ENCODE measurements around the gene ATRN.

ATRN gene

GRCh38 chr20:3658019-3658715 is 187.3 kb downstream of the ATRN start:
- TF ChIP-seq CTCF (IDR thresholded peaks at IDR 0.05; ENCODE audit: insufficient read depth, missing control alignments) = no peak
- no peak for FAIRE-seq
- DNase-seq (ENCODE audit: insufficient read length, low spot score) = no peak

- no peak for FAIRE-seq
- DNase-seq (ENCODE audit: insufficient read length, low spot score) = no peak
- no peak for TF ChIP-seq CTCF (IDR thresholded peaks at IDR 0.05; ENCODE audit: insufficient read depth, missing control alignments)
These were observed 188.1 kb downstream of the ATRN start for GRCh38 chr20:3658716-3659491.

- FAIRE-seq (no peak), DNase-seq (ENCODE audit: insufficient read length, low spot score) (no peak)
- no peak for TF ChIP-seq CTCF (IDR thresholded peaks at IDR 0.05; ENCODE audit: insufficient read depth, missing control alignments)
These were observed 188.9 kb downstream of the ATRN start for GRCh38 chr20:3659492-3660261.

- no peak for FAIRE-seq
- TF ChIP-seq CTCF (IDR thresholded peaks at IDR 0.05; ENCODE audit: insufficient read depth, missing control alignments) = no peak
- no peak for DNase-seq (ENCODE audit: insufficient read length, low spot score)
These were observed 189.6 kb downstream of the ATRN start for GRCh38 chr20:3660262-3661059.

- DNase-seq (ENCODE audit: insufficient read length, low spot score) (no peak), FAIRE-seq (no peak)
- no peak for TF ChIP-seq CTCF (IDR thresholded peaks at IDR 0.05; ENCODE audit: insufficient read depth, missing control alignments)
These were observed 190.4 kb downstream of the ATRN start for GRCh38 chr20:3661060-3661813.

Data from D721Med (cell line).